HG02884 (cell line): ENCODE data around the gene DNLZ.
"Not testable (repeated sequence)": the region's sequence is repeated elsewhere in the genome, so short reads cannot be mapped to it uniquely, and the experiment has no call there.

Experiments used
- ATAC-seq: cut with Tn5 transposase; IDR thresholded peaks from one replicate; pipeline ENCODE4 v1.9.1; 2021; ENCODE audit warnings: mild to moderate bottlenecking, moderate library complexity; ENCODE audit not compliant: unreplicated experiment

Gene DNLZ

GRCh38 chr9:136320972-136321371 lies 42.6 kb downstream of the DNLZ start:
- ATAC-seq: not testable (repeated sequence)

- ATAC-seq: not testable (repeated sequence)
Measured at GRCh38 chr9:136319955-136320354, 43.6 kb downstream of the DNLZ start.

DNA sequence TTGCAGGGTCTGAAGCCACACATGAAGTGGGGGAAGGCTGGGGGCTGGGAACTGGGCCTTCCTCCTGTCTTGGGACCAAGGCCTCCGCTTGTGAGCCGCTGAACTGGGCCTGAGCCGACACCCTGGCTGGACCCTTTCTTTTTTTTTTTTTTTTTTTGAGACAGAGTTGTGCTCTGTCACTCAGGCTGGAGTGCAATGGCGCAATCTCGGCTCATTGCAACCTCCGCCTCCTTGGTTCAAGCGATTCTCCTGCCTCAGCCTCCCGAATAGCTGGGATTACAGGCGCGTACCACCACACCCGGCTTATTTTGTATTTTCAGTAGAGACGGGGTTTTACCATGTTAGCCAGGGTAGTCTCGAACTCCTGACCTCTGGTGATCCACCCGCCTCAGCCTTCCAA lies 44.3 kb downstream of the DNLZ start:
- not testable (repeated sequence) for ATAC-seq

- ATAC-seq: no peak
Measured at GRCh38 chr9:136318776-136319241, 44.7 kb downstream of the DNLZ start.

DNA sequence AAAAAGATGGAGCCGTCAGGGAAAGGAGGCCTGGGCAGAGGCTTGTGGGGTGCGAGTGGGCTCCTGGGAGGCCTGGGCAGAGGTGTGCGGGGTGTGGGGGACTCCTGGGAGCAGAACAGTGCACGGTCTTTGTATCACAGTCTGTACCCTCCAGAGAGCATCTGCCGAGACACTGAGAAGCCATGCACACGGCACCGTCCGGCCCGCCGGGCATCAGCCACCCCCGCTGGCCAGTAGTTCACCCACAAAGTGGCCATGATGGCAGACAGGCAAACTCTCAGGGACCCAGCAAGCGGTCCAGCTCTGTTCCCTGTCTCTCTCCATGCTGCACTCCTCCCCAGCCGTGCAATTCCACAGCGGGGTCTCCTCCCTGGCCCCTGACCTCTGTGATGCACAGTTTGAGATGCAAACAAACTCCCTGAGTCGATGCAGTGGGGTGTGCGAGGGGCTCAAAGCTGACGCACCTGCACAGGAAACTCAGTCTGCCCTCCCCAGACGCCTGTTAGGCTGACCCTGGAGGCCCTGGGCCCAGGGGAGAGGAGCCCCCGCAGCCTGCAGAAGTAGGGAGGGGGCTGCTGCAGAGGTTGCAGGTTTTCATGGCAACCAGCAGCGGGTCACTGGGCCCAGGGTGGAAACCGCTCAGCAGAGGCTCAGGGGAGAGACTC lies 45.3 kb downstream of the DNLZ start:
- no peak for ATAC-seq

- no peak for ATAC-seq
Measured at GRCh38 chr9:136317695-136318094, 45.8 kb downstream of the DNLZ start.

- no peak for ATAC-seq
Measured at GRCh38 chr9:136316896-136317676, 46.5 kb downstream of the DNLZ start.

DNA sequence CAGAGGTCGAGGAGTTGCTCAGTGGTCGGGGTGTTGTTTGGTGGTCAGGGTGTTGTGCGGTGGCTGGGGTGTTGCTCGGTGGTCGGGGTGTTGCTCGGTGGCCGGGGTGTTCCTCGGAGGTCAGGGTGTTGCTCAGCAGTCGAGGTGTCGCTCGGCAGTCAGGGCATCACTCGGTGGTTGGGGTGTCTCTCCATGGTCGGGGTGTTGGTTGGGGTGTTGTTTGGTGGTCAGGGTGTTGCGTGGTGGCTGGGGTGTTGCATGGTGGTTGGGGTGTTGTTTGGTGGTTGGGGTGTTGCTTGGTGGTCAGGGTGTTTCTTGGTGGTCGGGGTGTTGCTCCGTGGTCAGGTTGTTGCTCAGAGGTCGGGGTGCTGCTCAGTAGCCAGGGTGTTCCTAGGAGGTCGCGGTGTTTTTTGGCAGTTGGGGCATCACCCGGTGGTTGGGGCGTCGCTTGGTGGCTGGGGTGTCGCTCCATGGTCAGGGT lies 47.2 kb downstream of the DNLZ start:
- ATAC-seq: no peak

GRCh38 chr9:136314944-136315343 lies 48.6 kb downstream of the DNLZ start:
- no peak for ATAC-seq

GRCh38 chr9:136314056-136314416 lies 49.5 kb downstream of the DNLZ start:
- ATAC-seq: no peak

GRCh38 chr9:136313111-136314055 lies 50.2 kb downstream of the DNLZ start:
- no peak for ATAC-seq

- no peak for ATAC-seq
Measured at GRCh38 chr9:136312436-136312835, 51.1 kb downstream of the DNLZ start.

DNA sequence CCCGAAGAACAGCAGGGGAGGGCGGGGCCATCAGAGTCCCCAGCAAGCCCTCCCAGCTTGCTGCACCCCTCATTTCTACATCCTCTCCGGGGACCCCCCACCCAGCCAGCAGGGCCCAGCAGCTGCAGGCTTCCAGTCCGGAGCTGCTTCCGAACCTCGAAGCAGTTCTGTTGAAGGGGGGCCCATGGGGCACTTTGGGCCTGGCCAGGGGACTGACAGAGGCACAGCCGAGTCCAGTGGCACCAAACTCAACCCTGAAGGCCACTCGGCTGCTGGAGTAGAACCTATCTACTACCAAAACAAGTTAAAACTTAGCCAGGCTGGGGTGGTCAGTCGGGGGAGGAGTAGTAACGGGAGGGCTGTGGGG lies 51.6 kb downstream of the DNLZ start:
- no peak for ATAC-seq

- ATAC-seq: no peak
Measured at GRCh38 chr9:136311051-136312008, 52.2 kb downstream of the DNLZ start.

DNA sequence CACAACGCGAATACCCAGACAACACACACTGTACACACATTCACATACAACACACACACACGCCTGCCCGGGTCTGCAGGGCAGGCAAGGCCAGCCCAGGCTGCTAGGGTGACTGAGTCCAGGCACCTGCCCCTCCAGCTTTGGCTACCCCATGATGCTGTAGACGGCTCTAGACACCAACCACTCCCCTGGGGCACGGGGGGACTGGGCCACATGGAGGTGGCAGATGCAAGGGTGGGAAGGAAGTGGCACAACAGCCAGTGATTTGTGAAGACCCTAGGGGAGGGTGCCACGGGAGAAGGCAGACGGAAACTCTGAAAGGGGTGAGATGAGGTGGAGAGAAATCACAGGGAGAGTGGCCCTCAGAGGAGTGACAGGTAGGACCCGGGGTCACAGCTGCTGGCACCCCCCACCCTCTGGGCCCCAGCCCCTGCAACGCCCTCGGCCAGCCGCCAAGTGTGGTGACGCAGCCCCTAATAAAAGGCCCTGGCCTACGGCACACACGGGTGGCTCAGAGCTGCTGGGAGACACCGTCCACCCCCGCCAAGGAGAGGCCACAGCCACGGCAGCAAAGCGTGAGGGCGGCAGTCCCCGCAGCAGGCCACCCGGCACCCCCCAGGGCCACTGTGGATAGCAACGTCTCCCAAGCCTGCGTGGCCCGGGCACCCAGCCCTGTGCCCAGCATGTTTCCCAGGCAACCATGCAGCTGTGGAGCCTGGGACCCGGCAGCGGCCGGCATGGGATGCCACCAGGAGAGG lies 53.1 kb downstream of the DNLZ start:
- ATAC-seq: no peak

GRCh38 chr9:136309806-136310220 lies 53.7 kb downstream of the DNLZ start:
- ATAC-seq: no peak
